ACHN (cell line): Measurements from ENCODE around the gene DUSP5.

Experiments used
- DNase-seq: peaks from one replicate; pipeline ENCODE4 v3.0.0-alpha.2; 2015
- in situ Hi-C: cut with HindIII; loops from 2 replicates; pipeline ENCODE4 v1.10.0; 2017; ENCODE audit warnings: low sequenced_read_pairs, low pct_ligation_motif_present, low pct_unique_long_range_greater_than_20kb

Gene DUSP5

DNA sequence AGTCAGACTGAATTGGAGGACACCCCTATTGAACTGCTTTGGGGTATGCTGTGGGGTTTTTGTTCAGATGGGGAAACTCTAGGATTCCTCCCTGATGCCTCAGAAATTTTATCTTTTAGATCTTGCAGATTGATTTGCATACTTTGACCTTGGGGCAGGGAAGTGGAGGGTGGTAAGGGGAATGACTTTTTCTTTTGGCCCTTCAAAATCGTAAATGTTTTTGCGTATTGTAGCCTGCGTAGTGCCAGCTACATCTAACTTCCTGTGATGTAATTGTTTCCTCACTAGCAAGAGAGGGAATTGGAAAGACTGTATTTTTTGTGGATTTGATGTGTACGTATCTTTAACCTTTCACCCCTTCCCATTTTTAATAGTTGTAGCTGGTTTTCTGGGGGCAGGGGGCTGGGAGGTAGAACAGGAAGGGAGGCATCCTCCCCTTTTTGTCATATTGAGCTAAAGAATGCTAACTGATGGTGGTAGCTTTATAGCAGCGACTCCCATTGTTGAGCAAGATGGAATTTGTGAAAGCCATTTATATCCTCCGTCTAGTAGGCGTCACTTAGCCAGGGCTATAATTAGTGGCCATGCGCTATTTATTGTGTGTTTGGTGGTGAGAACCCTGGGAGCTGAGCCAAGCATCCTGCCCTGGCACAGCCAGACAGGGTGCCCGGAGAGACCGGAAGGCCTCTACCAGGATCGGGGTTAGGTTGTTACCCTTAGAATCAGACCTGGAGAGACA is 11.3 kb downstream of the DUSP5 start:
- no peak for DNase-seq

DNA sequence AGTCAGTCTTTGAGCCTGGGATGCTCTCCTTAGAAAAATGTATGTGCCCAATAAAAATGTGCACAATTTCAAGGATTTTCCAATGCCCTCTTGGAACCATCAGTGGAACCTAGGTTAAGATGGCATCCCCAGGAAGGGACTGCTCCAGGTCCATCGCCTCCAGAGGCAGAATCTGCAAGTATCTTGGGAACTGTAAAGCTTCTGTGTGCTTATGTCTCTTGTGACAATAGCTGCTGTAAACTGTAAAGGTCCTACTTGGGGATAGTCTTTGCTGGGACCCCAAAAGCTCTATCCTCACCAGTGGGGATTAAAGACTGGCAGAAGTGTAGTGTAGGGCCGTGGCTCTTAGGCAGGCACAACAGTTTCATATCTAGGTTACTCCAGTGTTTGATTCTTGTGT is 11.9 kb downstream of the DUSP5 start:
- in situ Hi-C loops: no loop called here
- DNase-seq: no peak

More for the DNA sequence above, 11.3 kb downstream of the DUSP5 start:
- in situ Hi-C loops: no loop called here

DNA sequence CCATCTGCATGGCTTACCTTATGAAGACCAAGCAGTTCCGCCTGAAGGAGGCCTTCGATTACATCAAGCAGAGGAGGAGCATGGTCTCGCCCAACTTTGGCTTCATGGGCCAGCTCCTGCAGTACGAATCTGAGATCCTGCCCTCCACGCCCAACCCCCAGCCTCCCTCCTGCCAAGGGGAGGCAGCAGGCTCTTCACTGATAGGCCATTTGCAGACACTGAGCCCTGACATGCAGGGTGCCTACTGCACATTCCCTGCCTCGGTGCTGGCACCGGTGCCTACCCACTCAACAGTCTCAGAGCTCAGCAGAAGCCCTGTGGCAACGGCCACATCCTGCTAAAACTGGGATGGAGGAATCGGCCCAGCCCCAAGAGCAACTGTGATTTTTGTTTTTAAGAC is 12.4 kb downstream of the DUSP5 start:
- in situ Hi-C loops: no loop called here
- DNase-seq: no peak

DNA sequence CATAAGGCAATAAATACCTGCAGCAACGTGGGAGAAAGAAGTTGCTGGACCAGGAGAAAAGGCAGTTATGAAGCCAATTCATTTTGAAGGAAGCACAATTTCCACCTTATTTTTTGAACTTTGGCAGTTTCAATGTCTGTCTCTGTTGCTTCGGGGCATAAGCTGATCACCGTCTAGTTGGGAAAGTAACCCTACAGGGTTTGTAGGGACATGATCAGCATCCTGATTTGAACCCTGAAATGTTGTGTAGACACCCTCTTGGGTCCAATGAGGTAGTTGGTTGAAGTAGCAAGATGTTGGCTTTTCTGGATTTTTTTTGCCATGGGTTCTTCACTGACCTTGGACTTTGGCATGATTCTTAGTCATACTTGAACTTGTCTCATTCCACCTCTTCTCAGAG is 13.0 kb downstream of the DUSP5 start:
- no peak for DNase-seq
- in situ Hi-C loops: no loop called here

DNA sequence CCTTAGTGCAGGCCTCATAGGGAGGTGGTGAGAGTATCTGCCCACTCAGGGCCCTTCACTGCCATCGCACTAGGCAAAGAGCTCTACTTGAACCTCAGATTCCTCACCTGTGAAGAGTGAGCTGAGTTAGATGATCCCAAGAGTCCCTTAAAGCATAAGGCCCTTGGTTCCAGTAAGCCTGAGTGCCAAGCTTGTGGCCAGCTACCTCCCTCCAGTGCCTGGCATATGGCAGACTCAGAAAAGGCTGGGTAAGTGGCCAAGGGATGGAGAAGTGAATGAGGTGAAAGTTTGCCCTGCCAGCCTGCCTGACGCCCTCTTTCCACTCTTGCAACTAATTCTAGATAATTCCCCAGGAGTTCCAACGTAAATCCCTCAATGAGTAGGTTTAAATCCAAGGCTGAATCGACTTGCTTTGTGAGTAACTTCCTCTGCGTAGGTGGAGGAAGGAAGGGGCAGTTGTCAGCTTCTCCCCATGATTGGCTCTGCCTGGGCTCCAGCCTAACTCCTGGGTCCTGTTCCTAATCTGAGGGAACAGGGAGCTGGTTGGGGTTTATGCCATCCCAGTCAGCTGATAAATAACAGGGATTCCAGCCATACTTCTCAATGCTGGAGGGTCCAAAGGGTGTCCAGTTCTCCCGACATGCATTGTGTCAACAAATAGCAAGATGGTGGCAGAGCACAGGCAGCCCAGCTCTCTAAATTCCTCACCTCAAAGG is 14.2 kb downstream of the DUSP5 start:
- in situ Hi-C loops: no loop called here
- DNase-seq: no peak

DNA sequence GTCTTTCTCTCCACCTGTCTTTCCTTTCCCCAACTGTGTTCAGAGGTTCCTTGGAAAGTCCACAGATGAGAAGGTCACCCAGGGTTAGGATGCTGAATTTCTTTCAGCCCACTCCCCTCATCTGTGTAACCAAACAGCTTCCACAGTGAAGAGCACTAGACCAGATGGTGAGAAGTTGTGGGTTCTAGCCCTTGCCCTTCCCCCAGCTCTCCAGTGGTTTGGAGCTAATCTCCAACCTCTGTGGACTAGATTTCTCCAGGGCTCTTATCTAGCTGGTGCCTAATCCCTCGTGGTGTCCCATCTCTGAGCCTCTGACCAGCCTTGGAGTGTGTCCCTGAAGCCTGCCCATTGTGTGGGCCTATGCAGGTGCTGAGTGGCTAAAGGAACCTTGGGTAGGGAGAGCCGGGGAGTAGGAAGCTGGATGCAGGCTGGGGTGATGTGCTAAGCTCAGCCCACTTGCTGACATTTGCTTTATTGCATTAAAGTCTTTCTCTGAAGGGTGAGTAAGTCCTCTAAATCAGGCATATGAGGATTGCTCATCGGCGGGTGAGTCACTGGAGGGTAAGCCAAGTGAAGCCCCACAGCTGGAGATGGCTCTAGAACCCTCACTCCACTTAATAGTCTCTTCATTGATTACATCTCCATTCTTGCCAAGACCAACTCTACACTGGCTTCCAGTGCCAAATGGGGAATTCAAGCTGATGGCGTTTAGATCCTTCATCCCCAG is 14.9 kb downstream of the DUSP5 start:
- peak; percentile 87 for DNase-seq
- in situ Hi-C loops: no loop called here

DNA sequence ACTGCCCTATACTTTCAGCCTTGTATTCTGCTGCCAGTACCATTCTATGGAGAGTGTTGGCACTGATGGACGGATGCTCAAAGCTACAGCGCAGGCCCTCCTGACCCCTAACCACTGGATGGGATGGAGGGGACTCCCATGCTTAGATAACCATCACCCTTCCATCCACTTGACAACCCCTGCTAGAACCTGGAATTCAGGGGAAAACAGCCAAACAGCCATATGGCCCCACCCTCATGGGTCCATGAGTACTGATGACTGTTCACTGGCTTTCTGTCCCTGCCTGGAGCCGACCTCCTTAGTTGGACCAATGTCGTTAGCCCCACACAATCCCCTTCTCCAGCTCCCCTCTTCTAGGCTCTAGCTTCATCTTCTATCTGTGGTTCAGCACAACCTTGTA is 16.2 kb downstream of the DUSP5 start:
- in situ Hi-C loops: no loop called here
- no peak for DNase-seq

DNA sequence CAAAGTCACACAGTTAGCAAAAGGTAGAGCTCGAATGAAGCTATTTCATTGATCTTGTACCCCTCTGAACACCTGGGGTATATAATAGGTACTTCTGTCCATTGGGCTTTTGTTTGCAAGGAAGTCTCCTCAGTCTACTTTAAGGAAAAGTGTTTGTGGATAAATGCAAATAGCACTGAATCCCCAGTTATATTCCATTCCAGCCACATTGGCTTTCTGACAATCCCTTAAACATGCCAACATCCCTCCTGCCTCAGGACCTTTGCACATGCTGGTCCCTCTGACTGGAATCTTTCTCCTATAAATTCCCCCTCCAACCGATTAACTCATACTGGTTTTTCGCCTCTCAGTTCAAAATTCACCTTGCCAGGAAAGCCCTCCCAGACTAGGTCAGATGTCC is 17.1 kb downstream of the DUSP5 start:
- in situ Hi-C loops: no loop called here

DNA sequence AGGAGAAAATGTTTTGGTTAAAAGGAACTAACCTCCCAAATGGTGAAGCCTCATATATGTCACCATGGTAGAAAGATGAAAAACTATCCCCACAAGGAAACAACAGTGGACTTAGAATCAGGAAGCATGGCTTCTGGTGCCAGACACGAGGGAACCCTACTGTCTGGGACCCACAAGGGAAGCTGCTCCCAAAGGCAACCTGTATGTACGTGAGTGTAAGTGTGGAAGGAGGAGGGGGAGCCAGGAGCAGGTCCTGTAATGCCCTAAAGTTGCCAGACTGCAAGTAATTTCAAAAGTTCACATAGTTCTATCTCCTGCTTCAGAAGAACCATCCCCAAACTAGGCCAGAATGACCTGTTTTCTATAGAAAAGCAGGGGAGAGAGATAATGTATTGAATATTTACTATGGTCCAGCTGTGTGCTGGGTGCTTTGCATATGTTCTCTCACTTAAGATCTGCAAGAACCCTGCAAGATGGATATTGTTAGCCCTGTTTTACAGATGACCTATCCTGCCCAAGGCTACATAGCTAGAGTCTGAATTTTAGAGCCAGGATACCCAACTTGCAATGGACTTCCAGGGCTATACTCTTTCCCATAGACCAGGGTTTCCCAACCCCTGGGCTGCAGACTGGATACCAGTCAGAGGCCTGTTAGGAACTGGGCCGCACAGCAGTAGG is 19.2 kb downstream of the DUSP5 start:
- DNase-seq: no peak
- in situ Hi-C loops: no loop called here

More for the DNA sequence above, 17.1 kb downstream of the DUSP5 start:
- DNase-seq: no peak

DNA sequence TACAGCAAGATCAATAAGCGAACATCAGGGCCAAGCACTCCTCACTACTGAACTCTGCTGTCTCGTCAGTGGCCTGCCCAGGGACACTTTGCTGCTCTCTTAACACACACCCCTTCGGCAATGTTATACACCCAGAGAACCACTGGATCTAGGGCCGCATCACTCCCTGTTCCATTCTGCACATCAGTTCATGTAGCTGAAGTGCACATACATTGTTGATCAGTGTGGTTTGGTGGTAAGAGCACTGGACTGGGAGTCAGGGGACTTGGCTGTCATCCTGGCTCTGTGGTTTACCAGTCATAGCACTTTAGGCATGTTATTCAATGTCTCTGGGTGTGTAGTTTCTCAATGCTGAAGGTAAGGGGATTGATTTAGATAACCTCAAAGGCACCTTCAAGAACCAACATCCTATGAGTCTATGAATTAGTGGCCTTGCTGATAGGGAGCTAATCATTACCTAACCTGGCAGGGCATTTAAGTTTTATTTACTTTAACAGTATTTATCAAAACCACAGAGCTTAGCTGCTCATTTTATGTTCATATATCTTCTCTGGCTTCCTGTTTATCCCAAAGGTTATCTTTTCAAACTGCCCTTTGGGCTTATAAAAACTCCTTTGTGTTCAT is 24.8 kb downstream of the DUSP5 start:
- no peak for DNase-seq
- in situ Hi-C loops: no loop called here

DNA sequence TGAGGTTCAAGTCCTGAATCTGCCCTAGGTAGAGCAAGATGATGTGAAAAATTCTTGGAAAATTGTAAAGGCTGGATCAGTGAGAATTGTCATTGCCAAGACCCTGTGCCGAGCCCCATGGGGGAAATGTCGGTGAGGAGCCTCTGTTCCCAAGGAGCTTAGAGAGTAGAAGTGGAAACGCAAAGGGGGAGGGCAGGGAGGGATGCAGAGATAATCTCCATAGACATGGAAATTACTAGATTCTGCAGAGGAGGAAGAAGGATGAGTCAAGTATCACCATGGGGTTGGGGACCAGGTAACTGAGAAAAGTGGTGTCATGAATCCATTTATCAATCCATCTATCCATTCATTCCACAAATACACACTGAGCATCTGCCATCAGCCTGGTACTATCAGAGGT is 26.0 kb downstream of the DUSP5 start:
- in situ Hi-C loops: no loop called here
- DNase-seq: no peak

DNA sequence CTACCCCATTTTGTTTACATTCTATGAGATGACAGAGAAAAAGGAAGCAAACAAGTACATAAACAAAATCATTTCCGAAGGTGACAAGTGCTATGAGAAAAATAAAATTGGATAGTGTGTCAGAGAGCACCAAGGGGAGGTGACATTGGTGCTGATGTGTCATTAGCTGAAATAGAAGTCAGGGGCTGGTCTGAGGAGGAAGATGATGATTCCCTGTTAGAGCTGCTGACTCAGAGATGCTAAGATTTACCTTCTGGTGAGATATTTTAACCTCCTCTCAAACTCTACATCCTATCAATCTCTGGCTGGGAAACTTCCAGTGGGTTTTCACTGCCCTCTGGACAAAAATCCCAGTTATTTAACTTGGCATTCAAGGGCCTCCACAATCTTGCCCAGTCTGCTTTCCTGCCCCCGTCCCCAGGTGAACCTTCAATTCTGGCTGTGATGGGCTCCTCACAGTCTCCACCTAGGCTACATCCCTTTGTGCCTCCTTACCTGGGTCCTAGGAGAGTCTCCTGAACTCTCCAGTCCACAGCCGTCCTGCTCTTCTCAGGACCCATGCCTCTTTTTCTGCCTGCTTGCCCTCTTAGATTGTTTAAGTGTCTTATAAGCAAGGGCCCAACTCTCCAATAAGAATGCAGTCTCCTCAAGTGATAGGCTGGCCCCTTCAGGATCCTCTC is 26.6 kb downstream of the DUSP5 start:
- DNase-seq: no peak
- in situ Hi-C loops: no loop called here

DNA sequence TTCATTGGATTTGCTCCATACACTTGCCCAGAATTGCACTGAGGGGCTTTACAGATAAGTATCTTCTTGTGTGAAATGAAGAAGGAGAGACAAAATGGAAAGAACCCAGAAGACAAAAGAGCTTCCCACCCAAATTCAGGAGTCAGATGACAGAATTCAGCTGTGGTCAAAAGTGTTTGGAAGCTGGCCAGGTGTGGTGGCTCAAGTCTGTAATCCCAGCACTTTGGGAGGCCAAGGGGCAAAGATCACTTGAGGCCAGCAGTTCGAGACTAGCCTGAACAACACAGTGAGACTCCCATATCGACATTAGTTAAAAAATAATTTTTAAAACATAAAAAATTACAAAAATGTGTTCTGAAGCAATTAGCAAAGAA is 27.1 kb downstream of the DUSP5 start:
- in situ Hi-C loops: no loop called here
- no peak for DNase-seq

DNA sequence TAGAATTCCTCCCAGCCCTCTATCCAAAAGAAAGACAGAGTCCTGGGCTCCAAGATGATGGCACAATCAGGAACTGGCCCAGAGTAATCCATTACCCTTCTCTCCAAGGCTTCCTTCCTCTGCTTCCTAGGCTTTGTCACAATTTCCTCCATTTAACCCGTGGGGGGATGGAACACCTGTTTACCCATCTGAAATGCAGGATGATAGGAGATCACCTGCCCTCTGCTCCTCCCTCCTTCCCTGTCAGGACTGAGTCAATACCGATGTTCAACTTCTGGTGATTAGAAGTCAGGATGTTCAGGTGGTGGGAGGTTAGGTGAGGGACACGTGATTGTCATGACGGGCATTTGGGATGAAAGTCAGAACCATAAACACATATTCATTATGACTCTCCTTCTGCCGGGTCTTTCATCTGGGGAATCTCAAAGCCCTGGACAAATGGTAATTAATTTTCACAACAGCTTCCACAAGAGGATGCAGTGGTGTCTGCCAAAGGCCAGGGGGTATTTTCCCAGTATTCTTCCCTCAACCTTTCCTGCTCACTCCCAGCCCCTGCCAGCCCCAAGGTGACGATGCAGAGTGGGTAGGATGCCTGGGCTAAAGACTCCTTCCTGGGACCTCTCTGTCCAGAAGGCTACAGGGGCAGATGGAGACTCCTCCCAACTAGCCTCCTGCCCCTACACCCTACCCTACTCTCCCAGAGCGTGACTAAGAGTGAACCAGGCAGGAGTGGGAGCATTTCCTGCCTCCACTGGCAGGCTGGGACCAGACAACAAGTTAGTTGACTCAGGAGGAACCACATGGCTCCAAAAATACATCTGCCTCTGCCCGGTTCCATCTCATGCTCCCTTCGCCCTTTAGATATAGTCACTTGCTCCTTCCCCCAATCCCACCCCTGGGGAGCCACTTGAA is 27.9 kb downstream of the DUSP5 start:
- in situ Hi-C loops: no loop called here
- DNase-seq: no peak

DNA sequence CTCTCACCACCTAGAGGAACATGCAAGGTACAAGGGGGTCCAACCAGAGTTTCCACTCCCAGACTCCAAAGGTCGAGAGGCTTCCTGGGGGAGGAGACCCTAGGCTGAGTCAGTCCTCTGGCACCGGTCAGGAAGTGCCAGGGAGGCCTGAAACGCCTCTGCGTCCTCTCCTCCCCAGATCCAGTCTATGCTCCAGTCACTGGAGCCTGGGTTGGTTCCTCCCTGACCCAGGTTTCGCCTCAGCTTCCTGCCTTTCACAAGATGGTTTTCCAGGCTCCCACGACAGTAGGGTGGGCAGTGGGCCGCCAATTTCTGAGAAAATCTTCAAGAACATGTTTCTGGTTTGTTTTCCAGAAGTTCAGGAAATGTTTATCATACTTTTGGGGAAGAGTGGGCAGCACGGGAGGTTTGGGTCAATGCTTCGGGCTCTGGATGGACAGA is 30.0 kb downstream of the DUSP5 start:
- DNase-seq: no peak

DNA sequence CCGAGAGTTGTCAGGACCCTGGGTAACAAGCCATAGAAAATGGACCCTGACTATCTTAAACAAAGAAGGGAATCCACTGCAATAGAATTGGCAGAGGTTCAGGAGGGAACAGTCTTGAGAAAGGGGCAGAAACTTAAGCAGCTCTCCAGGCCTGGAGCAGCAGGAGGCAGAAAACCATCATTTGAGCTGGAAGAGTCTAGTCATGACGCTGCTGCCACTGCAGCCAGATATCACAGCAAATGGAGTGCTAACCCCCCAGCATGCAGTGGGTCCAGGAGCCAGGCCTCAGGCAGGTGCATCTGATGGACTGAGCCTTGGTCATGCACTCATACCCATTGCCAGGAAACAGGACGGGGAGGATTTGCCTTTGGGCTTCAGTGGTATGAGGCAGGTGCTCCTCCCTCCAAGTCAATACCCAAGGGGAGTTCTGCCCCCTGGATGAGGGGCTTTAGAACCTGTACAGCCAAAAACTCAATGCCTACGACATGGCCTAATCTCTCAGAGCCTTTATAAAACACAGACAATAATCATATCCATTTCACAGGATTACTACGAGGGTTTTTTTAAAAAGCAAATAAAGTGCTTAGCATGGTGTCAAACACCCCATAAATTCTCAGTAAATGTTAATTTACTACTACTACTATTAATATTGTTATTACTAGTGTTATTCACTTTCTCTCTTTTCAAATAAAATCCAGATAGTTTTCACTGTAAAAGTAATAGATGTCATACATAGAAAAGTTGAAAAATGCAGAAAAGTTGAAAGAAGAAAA is 30.7 kb downstream of the DUSP5 start:
- no peak for DNase-seq
- in situ Hi-C loops: no loop called here

More for the DNA sequence above, 30.0 kb downstream of the DUSP5 start:
- in situ Hi-C loops: no loop called here
